GM12875 (cell line): Measurements from ENCODE around the gene CDK14.

Experiments used
- H3K4me3 ChIP-seq: one replicate; pipeline ENCODE4 v1.5.1; 2011; ENCODE audit warnings: low read depth, low read length, control low read depth
- TF ChIP-seq, protein P1 (sequence below): IDR thresholded peaks from 2 replicates; pipeline ENCODE4 v1.5.1; 2011; ENCODE audit warnings: low read depth, mild to moderate bottlenecking, control low read depth, inconsistent platforms, low read length, moderate library complexity, borderline replicate concordance; ENCODE audit not compliant: insufficient read depth

The CDK14 gene

DNA sequence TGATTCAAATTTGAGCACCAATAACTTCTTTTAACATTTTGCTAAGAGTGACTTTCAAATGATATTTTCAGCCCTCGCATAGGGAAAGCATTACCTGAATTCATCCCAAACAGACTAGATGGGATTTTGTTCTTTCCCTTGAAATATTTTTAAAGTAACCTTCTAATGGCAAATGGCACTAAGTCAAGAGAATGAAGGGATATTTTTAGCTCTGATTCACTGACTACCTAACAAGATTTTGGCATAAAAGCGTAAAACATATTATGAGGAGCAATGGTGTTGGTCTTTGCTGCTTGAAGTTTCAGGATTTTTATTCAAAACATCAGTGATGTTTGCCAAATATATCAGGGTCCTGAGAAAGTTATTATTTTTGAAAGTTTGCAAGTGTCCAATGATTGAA is 290.3 kb downstream of the CDK14 start:
- TF ChIP-seq, protein P1, sequence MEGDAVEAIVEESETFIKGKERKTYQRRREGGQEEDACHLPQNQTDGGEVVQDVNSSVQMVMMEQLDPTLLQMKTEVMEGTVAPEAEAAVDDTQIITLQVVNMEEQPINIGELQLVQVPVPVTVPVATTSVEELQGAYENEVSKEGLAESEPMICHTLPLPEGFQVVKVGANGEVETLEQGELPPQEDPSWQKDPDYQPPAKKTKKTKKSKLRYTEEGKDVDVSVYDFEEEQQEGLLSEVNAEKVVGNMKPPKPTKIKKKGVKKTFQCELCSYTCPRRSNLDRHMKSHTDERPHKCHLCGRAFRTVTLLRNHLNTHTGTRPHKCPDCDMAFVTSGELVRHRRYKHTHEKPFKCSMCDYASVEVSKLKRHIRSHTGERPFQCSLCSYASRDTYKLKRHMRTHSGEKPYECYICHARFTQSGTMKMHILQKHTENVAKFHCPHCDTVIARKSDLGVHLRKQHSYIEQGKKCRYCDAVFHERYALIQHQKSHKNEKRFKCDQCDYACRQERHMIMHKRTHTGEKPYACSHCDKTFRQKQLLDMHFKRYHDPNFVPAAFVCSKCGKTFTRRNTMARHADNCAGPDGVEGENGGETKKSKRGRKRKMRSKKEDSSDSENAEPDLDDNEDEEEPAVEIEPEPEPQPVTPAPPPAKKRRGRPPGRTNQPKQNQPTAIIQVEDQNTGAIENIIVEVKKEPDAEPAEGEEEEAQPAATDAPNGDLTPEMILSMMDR, result no peak
- no peak overlapping the region for H3K4me3 ChIP-seq

DNA sequence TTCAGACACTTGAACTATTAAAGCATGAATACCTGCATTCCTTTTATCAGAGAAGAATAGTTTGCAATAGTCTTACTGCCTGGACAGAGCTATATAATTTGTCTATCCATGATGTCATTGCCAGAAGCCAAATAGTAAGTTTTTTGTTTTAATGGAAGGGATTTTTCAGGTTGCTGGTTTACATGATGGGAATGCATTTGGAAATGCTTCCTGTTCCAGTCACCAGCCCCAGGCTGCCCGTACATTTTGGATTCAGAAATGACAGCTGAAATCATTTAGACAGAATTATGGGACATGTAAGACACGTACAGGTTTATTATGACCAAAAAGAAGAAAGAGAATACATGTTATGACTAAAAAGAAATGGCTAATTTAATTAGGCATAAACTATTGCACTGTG is 293.1 kb downstream of the CDK14 start:
- TF ChIP-seq, protein P1, result no peak
- H3K4me3 ChIP-seq, result no peak overlapping the region

DNA sequence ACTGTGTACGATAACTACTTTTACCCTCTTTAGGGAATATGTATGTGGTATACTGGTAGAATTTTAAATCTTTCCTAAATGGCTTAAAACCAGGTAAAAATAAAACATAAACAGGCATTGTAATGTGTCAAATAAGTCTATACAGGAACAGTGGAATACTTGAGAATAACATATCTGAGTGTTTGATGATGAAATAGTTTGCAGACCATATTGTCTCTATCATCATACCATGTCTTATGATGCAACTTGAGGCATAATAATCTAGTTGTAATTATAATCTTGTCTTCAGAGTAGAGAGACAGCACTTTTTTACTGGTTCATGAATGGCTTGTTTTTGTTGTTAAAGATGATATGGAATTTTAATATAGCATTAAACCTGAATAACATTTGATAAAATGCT is 293.5 kb downstream of the CDK14 start:
- H3K4me3 ChIP-seq, result no peak overlapping the region
- TF ChIP-seq, protein P1, result no peak

DNA sequence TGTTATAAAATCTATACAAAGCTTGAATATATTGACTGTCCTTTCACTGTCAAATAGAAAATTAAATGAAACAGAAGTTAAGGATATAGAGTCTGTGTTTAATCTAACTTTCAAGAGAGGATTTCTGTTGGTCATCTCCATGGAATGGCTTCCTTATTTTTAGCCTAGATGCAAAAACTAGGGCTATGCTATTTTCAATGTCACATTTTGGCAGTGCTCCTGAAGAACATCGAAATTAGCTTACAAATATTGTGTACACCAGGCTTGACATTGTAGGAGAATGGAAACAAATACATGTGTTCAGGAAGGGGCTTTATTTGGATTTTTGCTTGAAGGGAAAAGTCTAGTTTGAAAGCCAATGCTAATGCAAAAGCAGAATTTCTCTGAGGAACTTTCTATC is 295.4 kb downstream of the CDK14 start:
- TF ChIP-seq, protein P1, result no peak
- H3K4me3 ChIP-seq, result no peak overlapping the region

DNA sequence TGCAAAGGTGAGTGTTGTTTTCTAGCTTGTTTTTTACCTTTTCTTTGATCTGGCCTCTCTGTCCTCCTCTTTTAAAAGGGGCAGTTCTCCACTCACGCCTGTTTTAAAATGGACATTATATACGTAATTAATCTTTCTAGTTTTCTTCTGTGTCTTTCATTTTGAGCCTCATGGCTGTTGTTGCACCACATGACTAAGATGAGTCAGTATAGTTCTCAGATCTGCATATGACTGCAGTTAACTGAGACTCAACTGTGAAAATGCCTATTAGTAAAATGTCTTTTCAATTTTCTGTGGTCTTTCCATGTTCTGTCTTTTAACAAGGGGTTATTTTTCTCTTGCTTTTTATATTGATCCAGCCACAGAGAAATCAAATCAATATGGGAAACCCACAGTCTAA is 296.1 kb downstream of the CDK14 start:
- TF ChIP-seq, protein P1, result no peak
- no peak overlapping the region for H3K4me3 ChIP-seq

DNA sequence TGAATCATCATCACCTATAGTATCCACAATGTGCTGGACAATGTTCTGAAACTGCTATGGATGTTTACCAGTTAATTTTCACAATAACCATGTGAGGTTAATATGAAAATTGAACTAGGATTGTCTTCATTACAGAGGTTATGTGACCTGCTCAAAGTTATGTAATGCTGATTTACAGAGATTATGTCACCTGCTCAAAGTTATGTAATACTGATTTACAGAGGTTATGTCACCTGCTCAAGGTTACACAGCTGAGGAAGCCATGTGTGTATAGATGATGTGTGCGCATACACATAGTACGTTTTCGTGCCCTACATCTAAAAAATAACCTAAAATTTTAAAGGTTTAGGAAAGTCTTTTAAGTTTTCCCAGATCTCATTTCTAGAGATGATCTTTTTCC is 298.0 kb downstream of the CDK14 start:
- no peak overlapping the region for H3K4me3 ChIP-seq
- TF ChIP-seq, protein P1, result no peak

DNA sequence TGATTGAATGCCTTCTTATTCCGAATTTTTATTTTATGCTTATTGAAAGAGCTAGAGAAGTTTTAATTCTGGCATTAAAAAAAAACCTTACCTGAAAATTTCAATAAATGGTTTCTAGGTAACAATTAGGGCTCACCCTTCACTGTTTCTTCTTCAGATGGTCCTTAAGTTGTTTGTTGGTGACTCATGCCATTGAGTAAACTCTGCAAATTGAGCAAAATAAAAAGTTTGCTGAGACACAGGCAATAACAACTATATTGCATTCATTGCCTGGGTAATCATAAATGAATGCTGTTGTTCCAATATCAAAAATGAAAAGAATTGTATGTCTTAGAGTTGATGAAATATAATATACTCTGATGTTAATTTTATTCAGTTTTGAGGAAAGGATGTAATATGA is 300.3 kb downstream of the CDK14 start:
- TF ChIP-seq, protein P1, result no peak
- no peak overlapping the region for H3K4me3 ChIP-seq
